IPS-11a (cell line): ENCODE data around the gene SEMA5B.

Experiments used
- H3K4me3 ChIP-seq: one replicate; pipeline ENCODE4 v1.5.1; 2013; ENCODE audit warnings: low read depth, low read length, control low read depth

SEMA5B gene

DNA sequence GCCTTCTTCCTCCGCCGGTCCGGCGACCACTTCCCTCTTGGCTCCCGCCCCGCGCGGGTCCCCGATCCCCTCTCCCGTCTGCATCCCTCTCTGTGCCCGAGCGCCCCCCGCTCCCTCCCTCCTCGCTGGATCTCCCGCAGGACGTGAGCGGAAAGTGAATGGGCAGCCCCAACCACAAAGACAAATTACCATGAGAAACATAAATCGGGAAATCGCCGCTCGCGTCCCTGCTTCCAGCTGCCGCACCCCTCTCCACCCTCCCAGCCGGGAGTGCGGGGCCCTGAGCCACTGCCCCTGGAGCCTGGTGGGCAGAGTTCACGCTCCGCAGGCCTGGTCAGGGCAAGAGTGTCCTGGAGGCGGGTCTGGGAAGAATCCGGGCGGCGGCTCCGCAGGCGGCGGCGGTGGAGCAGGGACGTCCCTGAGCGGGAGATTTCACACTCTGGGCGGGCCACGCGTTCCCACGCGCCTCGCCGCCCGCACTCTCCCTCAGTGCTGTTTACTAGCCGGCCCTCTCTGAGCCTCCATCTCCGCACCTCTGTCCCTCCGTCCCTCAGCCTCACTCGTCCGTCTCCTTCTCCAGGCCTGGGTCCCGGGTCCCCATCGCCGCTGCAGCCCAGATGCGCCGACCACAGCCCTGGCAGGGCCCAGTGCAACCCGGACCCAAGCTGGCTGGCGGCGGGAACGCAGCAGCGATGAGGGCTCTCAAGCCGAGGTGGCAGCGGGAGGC is 835 bp downstream of the SEMA5B start:
- H3K4me3 ChIP-seq, result peak overlapping the region; percentile 74

DNA sequence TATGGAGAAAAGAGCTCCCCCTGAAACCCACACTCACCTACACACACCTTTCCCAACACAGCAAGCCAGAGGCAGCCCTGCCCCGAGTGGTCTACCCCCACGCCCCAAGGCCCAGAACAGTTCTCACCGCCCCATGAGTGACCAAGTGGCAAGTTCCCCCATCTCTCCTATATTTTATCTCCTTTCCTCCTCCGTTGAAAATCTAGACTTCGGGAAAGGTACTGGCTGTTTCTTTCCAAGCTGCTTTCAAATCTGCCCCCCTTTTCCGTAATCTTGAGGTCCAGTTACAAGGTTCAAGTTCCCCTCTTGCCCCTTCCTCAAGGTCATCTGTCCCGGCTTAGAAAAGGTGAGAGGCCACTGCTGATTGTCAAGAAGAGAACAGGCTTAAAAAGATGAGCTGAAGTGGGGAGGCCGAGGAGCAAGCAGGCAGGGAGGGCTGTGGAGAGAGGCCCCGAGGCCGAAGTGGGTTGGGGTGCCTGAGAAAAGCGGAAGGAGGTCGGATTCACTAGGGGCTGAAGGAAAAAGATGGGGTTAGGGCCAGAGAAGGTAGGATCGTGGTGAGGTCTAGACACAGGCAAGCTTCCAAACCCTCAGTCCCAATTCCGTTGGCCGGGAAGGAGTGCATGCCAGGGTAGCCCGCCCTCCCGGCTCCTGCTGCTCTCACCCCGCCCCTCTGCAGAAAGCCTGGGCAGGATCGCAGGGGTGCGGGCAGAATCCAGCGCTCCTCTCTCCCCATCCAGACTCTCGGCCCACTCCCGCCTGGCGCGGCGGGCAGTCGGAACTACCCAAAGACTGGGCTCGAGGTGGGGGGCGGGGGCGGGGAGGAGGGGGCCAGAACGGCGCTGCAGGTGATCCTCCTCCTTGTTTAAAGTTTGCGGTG is 1.7 kb downstream of the SEMA5B start:
- H3K4me3 ChIP-seq, result peak overlapping the region; percentile 74

DNA sequence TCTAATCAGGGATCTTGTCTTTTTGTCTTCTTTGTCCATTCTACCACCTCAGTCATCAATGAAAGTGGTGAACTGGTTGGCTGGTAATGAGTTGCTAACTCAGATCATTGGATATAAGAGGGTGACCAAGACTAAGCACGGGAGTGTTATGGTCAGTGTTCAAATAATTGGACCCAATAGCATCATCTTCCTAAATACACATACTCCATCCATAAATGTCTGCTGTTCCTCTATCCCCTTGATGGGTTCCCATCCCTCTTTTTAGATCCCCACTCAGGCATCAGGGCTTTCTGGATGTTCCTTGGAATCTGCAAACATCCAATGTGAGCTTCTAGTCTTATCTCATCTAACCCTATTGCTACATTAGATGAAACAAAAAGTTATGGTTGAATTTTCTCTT is 3.5 kb downstream of the SEMA5B start:
- no peak overlapping the region for H3K4me3 ChIP-seq

DNA sequence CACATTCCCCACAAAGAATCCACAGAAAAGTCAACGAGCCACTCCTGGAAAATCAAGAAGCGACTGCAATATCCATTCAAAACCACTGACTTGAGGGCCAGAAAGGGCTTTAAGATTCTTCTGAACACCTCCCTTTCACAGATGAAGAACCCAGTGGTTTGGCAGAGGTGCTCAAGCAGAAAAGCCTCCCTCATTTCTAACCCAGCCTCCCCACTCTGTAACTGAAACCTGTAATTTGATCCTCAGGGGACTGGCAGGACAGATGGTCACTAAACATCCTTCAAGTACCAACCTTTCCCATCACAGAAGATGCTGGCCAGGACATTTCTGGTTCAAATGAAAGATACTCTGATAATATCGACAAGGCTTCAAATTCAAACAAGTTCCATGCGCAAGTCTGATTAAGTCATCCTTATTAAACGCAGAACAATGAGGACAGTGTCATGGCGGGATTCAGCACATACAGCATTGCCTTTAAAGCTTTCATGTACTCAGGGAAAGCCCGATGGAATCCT is 5.5 kb downstream of the SEMA5B start:
- no peak overlapping the region for H3K4me3 ChIP-seq

DNA sequence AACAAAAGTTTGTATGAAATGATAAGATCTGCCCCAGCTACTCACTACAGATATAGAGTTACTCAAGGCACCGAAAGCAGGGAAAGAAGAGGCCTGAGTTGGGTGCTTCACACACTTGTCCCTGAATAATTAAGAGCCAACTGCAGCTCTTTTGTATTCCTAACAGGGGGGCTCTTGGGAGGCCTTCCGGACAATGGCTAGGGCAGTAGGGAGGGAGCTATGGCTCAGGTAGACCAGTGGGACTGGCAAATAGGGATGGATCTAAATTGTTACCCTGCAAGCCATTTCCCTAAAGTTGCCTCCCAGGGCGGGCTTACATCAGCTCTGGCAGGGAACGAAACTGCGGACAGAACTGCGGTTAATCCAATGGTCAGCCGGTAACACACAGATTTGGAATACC is 6.2 kb downstream of the SEMA5B start:
- no peak overlapping the region for H3K4me3 ChIP-seq

DNA sequence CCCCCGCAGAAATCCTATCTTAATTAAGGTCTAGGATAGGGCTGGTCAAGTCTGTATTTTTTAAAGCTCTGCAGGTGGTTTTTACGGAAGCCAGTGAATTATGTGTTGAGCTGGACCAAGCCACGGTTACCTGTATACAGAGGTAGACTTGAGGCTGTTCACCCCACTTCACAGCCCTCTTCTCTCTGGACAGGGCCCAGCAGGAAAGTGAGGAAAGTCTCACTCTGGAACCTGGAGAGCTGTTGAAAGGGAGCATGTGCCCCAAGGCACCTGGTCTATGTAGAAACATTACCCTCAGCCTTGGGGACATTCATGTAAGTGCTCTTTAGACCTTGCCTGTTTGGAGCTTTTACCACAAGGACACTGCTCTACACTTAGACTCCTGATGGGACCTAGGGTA is 6.9 kb downstream of the SEMA5B start:
- no peak overlapping the region for H3K4me3 ChIP-seq

DNA sequence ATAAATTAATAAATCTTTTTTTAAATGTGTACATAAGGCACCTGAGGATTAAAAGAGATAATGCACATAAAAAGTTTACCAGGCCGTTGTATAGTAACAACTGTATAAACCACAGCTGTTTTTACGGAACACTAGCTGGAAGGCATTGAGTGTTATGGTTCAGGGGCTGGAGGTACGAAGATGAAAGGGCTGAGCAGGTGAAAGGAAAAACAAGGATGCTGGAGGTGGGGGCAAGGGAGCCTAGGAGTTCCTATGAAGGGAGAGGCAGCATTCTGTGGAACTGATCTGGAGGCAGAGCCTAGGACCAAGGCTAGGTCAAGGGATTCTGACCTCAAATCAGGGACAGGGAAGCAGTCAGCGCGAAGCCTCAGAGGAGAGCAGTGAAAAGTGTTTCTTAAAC is 8.0 kb downstream of the SEMA5B start:
- H3K4me3 ChIP-seq, result no peak overlapping the region

DNA sequence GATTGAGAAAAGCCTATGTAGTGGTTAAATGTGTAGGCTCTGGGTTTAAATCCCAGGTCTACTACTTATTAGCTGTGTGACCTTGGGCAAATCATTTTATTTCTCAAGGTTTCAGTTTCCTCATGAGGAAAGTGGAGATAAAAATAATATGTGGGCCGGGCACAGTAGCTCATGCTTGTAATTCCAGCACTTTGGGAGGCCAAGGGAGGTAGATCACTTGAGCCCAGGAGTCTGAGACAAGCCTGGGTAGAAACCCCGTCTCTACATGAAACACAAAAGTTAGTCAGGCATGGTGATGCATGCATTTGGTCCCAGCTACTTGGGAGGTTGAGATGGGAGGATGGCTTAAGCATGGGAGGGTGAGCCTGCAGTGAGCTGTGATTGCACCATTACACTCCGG is 8.4 kb downstream of the SEMA5B start:
- no peak overlapping the region for H3K4me3 ChIP-seq

DNA sequence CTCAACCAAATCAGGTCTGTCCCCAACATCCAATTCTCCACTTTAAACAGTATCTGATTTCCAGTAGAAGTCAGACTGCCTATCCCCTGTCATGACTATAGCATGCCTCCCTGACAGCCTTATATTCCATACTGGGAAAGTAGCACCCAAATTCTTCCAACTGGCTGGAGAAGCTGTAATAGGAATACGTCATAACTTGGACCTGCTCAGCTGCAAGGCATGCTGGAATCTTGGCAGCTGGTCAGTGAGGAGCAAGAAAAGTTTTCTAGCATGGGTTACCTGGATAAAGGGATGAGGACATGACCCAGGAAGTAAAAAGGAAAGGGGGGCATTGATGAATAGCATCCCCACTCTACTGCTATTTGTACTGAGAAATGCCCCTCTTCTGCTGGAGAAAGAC is 8.9 kb downstream of the SEMA5B start:
- H3K4me3 ChIP-seq, result no peak overlapping the region

DNA sequence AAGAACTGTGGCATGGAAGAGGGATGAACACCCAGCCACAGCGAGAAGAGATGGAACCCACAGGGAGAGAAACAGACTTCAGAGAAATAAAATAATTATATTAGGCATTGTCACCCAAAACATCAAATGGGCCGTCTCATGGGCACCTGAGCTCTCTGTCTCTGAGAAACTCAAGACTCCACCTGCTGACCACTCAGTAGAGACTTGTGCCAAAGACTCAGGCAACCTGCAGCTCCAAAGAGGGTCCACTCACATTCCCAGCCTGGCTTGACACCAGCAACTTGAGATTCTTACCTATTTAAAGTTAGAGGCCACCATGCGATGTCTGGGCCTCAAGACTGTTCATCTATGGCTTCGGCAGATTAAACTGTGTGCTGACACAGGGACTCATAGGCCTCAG is 12.0 kb downstream of the SEMA5B start:
- H3K4me3 ChIP-seq, result no peak overlapping the region

DNA sequence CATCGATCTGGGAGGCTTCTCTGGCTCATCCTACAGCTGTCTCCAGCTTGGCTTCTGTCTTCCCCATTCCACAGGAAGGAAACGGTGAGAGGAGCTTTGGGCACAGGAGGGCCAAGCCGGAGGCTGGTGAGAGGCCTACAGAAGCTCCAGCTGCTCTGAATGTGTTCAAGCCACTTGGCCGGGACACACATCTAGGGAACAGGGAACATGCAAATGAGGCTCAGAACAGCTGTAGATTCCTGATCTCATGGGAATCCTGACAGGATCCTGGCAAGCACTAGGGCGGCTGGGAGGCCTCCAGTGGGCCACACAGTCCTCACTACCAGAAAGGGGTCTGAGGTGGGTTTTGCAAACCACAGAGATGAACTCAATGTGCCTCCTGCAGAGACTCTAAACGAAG is 13.7 kb downstream of the SEMA5B start:
- H3K4me3 ChIP-seq, result no peak overlapping the region

DNA sequence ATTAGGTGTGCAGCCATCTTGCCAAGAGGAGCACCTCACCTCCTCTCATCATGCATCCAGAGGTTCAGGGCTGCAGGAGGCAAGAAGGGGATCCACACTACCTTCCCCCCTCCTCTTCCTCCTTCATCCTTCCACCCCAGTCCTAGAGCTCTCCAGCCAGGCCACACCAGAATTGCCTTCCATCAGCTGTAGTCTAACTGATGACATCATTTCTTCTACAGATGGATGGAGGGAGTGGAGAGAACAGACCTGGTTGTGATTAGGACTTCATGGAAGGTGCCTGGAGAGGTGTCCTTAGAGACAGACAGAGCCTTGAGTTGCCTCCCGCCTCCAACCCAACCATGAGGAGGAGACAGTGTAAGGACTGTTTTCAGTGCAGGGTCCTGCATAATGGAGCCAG is 14.9 kb downstream of the SEMA5B start:
- no peak overlapping the region for H3K4me3 ChIP-seq

DNA sequence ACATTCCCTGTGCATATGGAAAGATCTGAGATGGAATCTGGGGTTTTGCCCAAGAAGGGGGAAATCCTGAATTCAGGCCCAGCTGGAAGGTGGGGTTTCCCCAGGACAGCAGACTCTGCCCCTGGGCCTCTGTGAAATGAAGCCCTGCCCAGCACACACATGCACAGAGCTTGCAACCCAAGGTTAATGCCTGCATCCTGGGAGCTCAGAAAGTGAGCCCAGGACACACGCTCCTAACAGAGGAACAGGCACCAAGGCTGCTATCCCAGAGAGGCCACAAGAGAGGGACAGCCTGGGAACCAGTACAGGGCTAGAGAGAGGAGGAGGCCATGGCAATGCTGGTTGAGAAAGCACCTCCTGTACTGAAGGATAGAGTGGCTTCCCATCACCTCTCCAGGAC is 16.1 kb downstream of the SEMA5B start:
- no peak overlapping the region for H3K4me3 ChIP-seq

DNA sequence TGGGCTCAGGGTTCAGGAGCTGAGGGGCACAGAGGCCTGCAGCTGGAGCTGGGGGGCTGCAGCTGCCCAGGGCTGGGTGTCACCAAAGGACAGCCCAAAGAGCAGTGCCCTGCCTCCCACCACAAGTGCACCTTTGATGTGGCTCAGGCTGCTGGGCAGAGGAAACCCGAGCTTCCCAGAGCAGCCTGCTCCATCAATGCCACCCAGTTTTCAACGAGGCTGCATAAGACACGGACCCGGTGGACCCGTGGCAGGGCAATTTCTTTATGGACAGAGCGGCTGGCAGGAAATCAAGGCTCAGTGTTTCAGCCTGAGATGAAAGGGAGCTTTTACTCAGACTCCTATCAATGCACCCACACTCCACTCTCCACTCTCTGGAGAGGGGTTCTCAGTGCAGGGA is 18.7 kb downstream of the SEMA5B start:
- no peak overlapping the region for H3K4me3 ChIP-seq

DNA sequence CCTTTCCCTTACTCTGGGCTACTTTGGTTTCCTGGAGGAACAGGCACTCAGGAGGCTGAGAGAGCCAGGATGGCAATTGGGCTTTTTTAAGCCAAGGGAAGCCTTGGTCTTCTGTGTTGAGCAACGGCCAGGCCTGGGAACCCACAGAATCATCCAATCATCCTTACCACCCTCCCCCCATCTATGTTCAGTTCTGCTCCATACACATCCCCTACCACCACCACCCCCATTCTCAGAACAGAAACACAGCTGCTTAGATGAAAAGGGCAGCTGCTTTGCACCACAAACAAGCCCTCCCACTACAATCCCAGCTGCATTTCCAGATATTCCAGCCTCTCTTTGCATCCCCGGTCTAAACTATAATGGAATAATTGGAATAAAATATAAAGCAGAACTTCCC is 21.0 kb downstream of the SEMA5B start:
- no peak overlapping the region for H3K4me3 ChIP-seq

DNA sequence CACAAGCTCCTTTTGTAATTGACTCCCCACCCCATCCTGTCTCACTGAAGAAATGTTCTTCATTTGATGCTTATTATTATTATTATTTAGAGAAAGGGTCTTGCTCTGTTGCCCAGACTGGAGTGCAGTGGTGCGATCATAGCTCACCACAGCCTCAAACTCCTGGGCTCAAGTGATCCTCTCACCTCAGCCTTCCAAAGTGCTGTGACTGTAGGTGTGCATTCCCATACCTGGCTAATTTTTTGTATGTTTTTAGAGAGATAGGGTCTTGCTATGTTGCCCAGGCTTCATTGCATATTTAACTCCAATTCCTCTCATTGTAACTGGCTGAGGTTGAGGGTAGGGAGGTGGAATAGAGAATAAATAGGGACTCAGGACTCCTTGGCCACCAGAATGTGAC is 22.3 kb downstream of the SEMA5B start:
- no peak overlapping the region for H3K4me3 ChIP-seq

DNA sequence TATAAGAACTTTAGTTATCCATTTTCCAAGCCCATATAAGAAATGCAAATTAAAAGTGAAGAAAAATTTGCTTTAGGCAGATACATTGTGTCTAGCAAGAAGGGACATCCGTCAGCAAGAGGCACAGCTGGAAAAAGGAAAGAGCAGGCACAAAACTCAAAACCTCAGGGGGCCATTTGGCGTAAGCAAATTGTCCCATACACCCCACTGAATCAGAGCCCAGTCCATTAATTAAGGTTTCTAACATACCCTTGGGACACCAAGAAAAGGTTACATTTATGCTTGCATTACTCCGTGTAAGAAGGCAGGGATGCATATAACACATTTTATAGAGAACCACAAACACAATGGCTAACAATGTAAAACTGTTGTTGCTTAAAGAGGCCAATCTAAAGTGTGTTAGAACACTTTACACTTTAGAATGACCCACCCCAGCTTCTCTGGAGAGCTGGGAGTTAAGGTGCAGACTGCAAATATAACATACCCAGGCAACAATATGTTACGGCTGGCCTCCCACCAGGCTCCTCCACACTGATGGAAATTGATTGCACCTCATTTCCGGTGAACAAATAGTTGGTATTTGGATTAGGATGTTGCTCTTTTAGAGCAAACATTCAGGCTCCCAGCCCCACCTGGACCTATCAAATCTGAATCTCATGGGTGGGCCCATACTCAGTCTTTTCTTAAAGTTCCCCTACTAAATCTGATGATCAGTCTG is 23.2 kb downstream of the SEMA5B start:
- no peak overlapping the region for H3K4me3 ChIP-seq

DNA sequence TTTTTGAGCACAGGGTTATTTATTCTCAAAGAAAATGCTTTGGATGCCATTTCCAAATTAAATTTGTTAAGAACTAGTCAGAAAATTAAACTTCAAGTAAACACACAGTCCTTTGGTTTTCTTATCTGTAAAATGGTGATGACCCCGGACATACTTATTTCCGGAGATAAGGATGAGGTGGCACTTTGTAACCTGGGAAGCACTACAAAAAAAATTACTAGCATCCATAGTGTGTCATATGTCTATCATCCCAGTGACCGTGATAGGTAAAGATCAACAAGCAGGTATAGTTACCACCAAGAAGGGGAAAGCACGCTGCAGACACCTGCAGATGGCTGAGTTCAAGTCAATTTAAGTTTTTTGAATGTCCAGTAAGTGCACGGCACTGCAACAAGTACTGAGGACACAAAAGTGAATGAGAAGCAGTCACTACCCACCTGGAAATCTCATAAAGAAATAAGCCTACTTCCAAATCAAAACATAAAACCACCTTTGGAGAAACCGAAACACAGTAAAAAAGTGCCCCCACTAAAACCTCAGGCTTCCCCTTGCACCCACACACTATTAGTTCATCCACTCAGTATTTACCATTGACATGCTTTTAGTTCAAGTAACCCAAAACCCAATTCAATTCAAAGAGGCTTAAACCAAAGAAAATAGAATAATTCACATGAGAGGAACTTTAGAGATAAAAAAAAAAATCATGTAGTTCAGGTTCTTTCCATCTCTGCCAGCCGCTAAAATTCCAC is 24.6 kb downstream of the SEMA5B start:
- no peak overlapping the region for H3K4me3 ChIP-seq

DNA sequence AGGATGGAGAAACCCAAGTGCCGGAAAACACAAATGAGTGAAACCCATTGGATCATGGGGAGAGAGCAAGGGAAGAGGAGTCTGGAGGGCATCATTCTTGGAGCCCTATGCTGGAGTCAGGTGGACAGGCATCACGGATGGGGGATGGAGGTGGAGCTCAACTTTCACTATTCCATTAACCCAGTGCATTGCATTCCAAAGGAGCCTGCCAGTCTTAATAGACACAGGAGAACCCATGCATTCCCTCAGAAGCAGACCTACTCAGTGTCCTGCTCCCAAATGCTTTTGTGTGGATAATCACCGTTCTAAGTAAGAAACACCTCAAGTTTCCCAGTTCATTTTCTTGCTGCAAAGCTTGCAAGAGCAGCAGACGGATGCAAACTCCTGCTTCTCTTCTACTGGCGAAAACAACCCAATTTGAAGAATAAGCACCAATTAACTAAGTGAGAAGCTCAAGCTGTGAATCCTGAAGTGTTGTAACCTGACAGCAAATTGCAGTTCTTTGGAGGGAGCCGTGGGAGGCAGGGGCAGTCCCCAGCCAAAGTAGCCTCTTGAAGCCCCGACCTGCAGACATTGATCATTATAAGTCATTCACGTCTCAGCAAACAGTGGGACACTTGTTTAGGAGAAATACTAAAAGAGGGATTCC is 25.3 kb downstream of the SEMA5B start:
- H3K4me3 ChIP-seq, result no peak overlapping the region

DNA sequence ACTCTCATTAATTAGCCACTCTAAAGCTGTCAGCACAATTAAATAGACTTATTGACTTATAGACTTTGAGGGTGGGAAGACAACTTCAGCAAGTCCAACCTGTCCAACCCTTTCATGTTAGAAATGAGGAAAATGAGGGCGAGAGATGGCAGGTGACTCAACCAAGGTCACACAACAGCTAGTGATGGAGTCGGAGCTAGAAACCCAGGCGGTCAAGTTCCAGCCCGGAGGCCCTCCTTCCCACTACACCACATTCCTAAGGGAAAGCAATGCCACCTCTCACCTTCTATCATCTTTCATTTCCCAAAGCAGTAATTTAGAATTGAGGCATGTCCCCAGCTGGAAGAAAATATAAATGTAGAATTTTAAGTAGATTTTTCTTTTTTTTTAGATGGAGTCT is 28.7 kb downstream of the SEMA5B start:
- no peak overlapping the region for H3K4me3 ChIP-seq
